PC-9 (cell line): ENCODE data around the gene CLDN14. TPM values are rescaled to one million over a fixed set of nuclear protein-coding genes. Genes with fewer than 3 reads are reported as not detected.

ENCODE experiments used
- BruUV-seq: library from RNA; stranded (reverse); fragments of 400-500 nt; replicated peaks from 2 replicates; lab custom pipeline; 2021; lab: Mats Ljungman, UMichigan
- CTCF ChIA-PET: fragments of 300-600 bp; sonication (Branson Sonifier 250); formaldehyde crosslinking; loops from one replicate; lab custom pipeline; 2022; ENCODE audit warnings: antibody characterized with exemption; lab: Charles Lee
- POLR2A ChIA-PET: fragments of 300-600 bp; sonication (Branson Sonifier 250); formaldehyde crosslinking; loops from one replicate; lab custom pipeline; 2022; ENCODE audit warnings: antibody characterized with exemption; ENCODE audit not compliant: unreplicated experiment; lab: Charles Lee
- DNase-seq, 2 experiments: peaks; one replicate each; pipeline versions ENCODE4 v3.0.0 to v3.0.0-alpha.2; 2015 to 2022; ENCODE audit warnings: mixed read lengths in 1 of 2
- H2AFZ ChIP-seq: fragments of 200-600 bp; sonication (generic); 2 replicates; pipeline ENCODE4 v1.8.1; 2017; ENCODE audit warnings: antibody characterized with exemption
- H3F3A ChIP-seq: fragments of 200-600 bp; sonication (generic); 2 replicates; pipeline ENCODE4 v1.8.1; 2017; ENCODE audit warnings: antibody characterized with exemption, mild to moderate bottlenecking, low read depth; ENCODE audit not compliant: insufficient read depth
- H3K27ac ChIP-seq: fragments of 200-600 bp; sonication (generic); 2 replicates; pipeline ENCODE4 v1.6.1; 2016; ENCODE audit warnings: mixed run types
- H3K27me3 ChIP-seq: fragments of 200-600 bp; sonication (generic); 2 replicates; pipeline ENCODE4 v1.6.1; 2016; ENCODE audit warnings: low read depth, mixed run types; ENCODE audit not compliant: insufficient read depth
- H3K36me3 ChIP-seq: fragments of 200-600 bp; sonication (generic); 2 replicates; pipeline ENCODE4 v1.6.1; 2016; ENCODE audit warnings: low read depth, mixed run types
- H3K4me1 ChIP-seq: fragments of 200-600 bp; sonication (generic); replicated peaks from 2 replicates; pipeline ENCODE4 v1.6.1; 2016; ENCODE audit warnings: mixed run types; ENCODE audit not compliant: insufficient read depth
- H3K4me2 ChIP-seq: fragments of 200-600 bp; sonication (generic); 2 replicates; pipeline ENCODE4 v1.6.1; 2017; ENCODE audit warnings: mixed run types
- H3K4me3 ChIP-seq: fragments of 200-600 bp; sonication (generic); 2 replicates; pipeline ENCODE4 v1.6.1; 2016; ENCODE audit warnings: mixed run types
- H3K79me2 ChIP-seq: fragments of 200-600 bp; sonication (generic); 2 replicates; pipeline ENCODE4 v1.6.1; 2017; ENCODE audit warnings: low read depth, mixed run types
- H3K9me2 ChIP-seq: fragments of 200-600 bp; sonication (generic); 2 replicates; pipeline ENCODE4 v1.8.1; 2017; ENCODE audit warnings: mild to moderate bottlenecking; ENCODE audit not compliant: insufficient read depth
- H3K9me3 ChIP-seq: fragments of 200-600 bp; sonication (generic); 2 replicates; pipeline ENCODE4 v1.8.1; 2016; ENCODE audit warnings: low read depth; ENCODE audit not compliant: insufficient read depth
- H4K20me1 ChIP-seq: fragments of 200-600 bp; sonication (generic); 2 replicates; pipeline ENCODE4 v1.8.1; 2017; ENCODE audit not compliant: insufficient read depth
- CTCF ChIP-seq: fragments of 200-600 bp; sonication (generic); conservative IDR thresholded peaks from 2 replicates; pipeline ENCODE4 v1.6.1; 2017; ENCODE audit warnings: mixed run types, antibody characterized with exemption, mild to moderate bottlenecking, moderate library complexity
- EZH2 ChIP-seq: fragments of 200-600 bp; sonication (generic); IDR thresholded peaks from 2 replicates; pipeline ENCODE4 v1.8.0; 2017; ENCODE audit warnings: antibody characterized with exemption, low read depth
- intact Hi-C: fragments of 100-400 bp; cut with micrococcal nuclease; formaldehyde crosslinking; loops from one replicate; pipeline ENCODE4 v1.10.0; 2022; ENCODE audit not compliant: unreplicated experiment
- total RNA-seq: library from RNA; stranded (reverse); gene quantifications from 2 replicates; pipeline ENCODE4 v1.2.3, GENCODE V29; 2021

The CLDN14 gene
- total RNA-seq, 1 experiment from 2014 or later: not detected

GRCh38 chr21:36482181-36482580, 2.3 kb upstream of the CLDN14 start:
- H4K20me1 ChIP-seq: no peaks in the 10 kb centered on the region
- TF ChIP-seq CTCF (no peak), EZH2 (no peak)
- H3K79me2 ChIP-seq: no peaks in the 10 kb centered on the region
- no peaks in the 10 kb centered on the region for H3K36me3 ChIP-seq
- no peak overlapping the region for H3K4me2 ChIP-seq
- intact Hi-C loops: no loop called here
- H3K9me3 ChIP-seq: no peaks in the 10 kb centered on the region
- ChIA-PET POLR2A (no interaction called here), CTCF (no interaction called here)
- no peak overlapping the region for H2AFZ ChIP-seq
- H3K4me1 ChIP-seq: peaks cover 12% of the 10 kb centered on the region
- DNase-seq: no peak
- H3K27ac ChIP-seq: no peak overlapping the region
- no peaks in the 10 kb centered on the region; the same call in 1 of the 2 replicates for H3F3A ChIP-seq
- H3K4me3 ChIP-seq: no peak overlapping the region
- H3K9me2 ChIP-seq: no peaks in the 10 kb centered on the region
- H3K27me3 ChIP-seq: no peaks in the 10 kb centered on the region
- BruUV-seq: no TSS peak

GRCh38 chr21:36481639-36482038, 1.7 kb upstream of the CLDN14 start:
- ChIA-PET POLR2A (no interaction called here), CTCF (no interaction called here)
- Histone ChIP-seq H3K4me1 (peaks cover 12% of the 10 kb centered on the region), H3K27ac (no peak overlapping the region), H4K20me1 (no peaks in the 10 kb centered on the region), H2AFZ (no peak overlapping the region), H3K4me3 (no peak overlapping the region), H3K79me2 (no peaks in the 10 kb centered on the region), H3K36me3 (no peaks in the 10 kb centered on the region), H3K9me3 (no peaks in the 10 kb centered on the region), H3F3A (no peaks in the 10 kb centered on the region; the same call in 1 of the 2 replicates), H3K9me2 (no peaks in the 10 kb centered on the region), H3K4me2 (no peak overlapping the region), H3K27me3 (no peaks in the 10 kb centered on the region)
- no peak for DNase-seq
- TF ChIP-seq EZH2 (no peak), CTCF (no peak)
- intact Hi-C loops: no loop called here
- BruUV-seq: no TSS peak

GRCh38 chr21:36480618-36481017, 696 bp upstream of the CLDN14 start:
- no peak overlapping the region for H3K27ac ChIP-seq
- TF ChIP-seq CTCF: no peak
- no peak for TF ChIP-seq EZH2
- H3F3A ChIP-seq: no peaks in the 10 kb centered on the region; the same call in 1 of the 2 replicates
- no peaks in the 10 kb centered on the region for H4K20me1 ChIP-seq
- no peak for DNase-seq
- no peak overlapping the region for H3K4me3 ChIP-seq
- no peaks in the 10 kb centered on the region for H3K9me2 ChIP-seq
- no peak overlapping the region for H3K4me2 ChIP-seq
- intact Hi-C loops: no loop called here
- no peak overlapping the region for H2AFZ ChIP-seq
- H3K79me2 ChIP-seq: no peaks in the 10 kb centered on the region
- CTCF ChIA-PET: no interaction called here
- no peaks in the 10 kb centered on the region for H3K27me3 ChIP-seq
- peaks cover 12% of the 10 kb centered on the region for H3K4me1 ChIP-seq
- H3K9me3 ChIP-seq: no peaks in the 10 kb centered on the region
- no peaks in the 10 kb centered on the region for H3K36me3 ChIP-seq
- no TSS peak for BruUV-seq
- POLR2A ChIA-PET: no interaction called here
